Panc1 (cell line): ENCODE data around the gene SLC7A5.
"Not testable (repeated sequence)": the region's sequence is repeated elsewhere in the genome, so short reads cannot be mapped to it uniquely, and the experiment has no call there.

Source experiments
- CTCF ChIP-seq: fragments of 450-650 bp; IDR thresholded peaks from 2 replicates; pipeline ENCODE4 v1.5.1; 2017; ENCODE audit warnings: mild to moderate bottlenecking
- REST ChIP-seq, 2 experiments: IDR thresholded peaks; 2 replicates each; pipeline ENCODE4 v1.6.1; 2011 to 2012; ENCODE audit warnings: low read depth in 2 of 2, control low read depth in 1 of 2, low read length in 1 of 2, mild to moderate bottlenecking in 1 of 2, moderate library complexity in 1 of 2; ENCODE audit not compliant: insufficient read depth in 1 of 2

GRCh38 chr16:87825842-87826120 lies 43.5 kb downstream of the SLC7A5 start:
- not testable (repeated sequence) for TF ChIP-seq CTCF; REST (IDR thresholded peaks at IDR 0.05; ENCODE audit: insufficient read depth in 1 of 2, low read depth in 2 of 2, low read length in 1 of 2)
